Activated naive CD4-positive, alpha-beta T cell (primary cell): ENCODE measurements around the gene MTREX.
"Not testable (repeated sequence)": the region's sequence is repeated elsewhere in the genome, so short reads cannot be mapped to it uniquely, and the experiment has no call there.

Experiments
- DNase-seq, 4 experiments: peaks; one replicate each; lab custom pipeline; 2025; lab: John Stamatoyannopoulos, UW

The MTREX gene

GRCh38 chr5:55307383-55308253 lies at the start of gene MTREX, which contains the start of gene DHX29:
TSS of gene MTREX (plus strand) at chr5:55307989. CDS start at chr5:55308014, 25 bp downstream.
TSS of gene DHX29 (minus strand) at chr5:55307694. CDS start at chr5:55307573, 121 bp downstream.
- peak; percentile 82 to 91 (median 88) for DNase-seq

DNA sequence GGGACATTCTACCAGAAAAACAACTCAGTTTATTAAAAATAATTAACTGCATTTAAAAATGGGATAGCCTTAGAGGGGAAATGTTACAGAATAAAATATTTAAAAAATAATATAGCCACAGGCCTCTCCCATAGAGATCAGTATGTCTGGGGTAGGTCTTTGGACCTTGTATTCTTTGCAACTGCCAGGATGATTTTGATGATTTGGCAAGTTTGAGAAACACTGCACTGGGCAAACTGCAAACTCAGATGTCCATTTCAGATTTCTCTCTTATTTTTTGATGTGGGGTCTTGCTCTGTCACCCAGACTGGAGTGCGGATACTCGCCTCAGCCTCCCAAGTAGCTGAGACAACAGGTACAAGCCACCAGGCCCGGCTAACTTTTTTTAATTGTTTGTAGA lies 49.5 kb upstream of the MTREX start:
- DNase-seq: no peak

DNA sequence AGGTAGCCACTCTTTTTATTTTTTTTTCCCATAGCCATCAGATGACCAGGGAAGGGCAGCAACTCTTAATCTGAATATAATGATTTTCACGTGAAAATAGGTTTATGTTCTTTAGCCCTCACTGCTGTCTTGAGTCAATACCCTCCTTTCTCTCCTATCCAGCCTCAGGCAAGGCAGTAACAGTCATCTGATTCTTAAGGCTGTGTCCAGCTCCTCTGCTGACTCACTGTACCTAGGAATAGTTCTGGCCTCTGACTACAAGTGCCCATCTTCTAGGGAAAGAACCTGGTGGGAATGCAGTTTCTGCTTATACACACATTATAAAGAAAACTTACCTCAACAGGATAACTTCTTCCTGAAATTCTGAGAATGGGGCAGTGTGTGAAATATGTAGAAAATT lies 31.0 kb upstream of the MTREX start:
- DNase-seq: no peak

DNA sequence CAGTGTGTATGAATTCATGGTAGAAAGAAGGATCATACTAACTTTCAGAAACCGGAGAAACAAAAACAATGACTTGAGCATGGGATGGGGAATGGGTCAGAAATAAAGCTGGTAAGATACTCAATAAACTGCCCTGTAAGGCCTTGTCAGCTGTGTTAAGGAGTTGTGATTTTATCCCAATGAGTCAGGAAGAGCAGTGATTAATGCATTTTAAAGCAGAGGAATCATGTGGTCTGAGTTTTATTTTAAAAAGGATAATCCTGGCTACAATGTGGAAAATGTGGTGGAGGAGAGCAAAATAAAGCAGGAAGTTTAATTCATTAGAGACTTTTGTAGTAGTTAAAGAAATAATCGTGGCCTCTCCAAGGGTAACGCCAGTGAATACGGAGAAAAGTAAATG lies 29.0 kb upstream of the MTREX start:
- DNase-seq: no peak

DNA sequence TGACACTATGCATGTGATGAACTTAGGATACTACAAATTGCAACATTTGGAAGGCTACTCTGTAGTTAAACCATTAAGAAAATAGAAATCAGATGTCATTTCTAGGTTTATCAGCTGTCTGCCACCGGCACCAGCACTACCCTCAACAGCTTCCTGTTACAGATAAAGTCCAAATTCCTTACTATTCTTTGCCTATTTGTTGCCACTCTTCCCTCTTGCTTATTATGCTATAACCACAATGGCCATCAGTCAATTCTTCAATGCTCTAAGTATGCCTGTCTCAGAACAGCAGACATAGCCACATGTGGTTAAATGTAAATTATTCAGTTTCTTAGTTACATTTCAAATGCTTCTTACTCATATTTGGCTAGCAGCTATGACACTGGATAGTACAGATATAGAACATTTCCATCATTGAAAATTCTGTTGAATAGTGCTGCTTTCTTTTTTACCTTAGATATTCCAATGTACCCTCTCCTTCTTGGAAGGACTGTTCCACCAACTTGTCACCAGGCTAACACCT lies 21.3 kb upstream of the MTREX start:
- DNase-seq: no peak

DNA sequence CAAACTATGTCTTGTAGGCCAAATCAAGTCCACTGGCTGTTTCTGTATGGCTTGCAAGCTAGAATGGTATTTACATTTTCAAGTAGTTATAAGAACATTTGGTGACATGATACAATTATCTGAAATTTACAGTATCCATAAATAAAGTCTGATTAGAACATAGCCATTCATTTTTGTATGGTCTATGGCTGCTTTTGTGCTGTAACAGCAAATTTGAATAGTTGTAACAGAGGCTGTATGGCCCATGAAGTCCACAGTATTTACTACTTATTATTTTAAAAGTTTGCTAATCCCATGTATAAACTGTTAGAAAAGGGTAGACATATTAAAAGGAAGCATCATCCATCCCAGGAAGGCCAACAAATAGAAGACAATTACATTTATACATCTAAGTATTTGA lies 18.0 kb upstream of the MTREX start:
- DNase-seq: no peak

- no peak for DNase-seq
Measured at GRCh38 chr5:55290991-55291390, 16.8 kb upstream of the MTREX start.

GRCh38 chr5:55294935-55295334 lies 12.9 kb upstream of the MTREX start:
- DNase-seq: no peak

DNA sequence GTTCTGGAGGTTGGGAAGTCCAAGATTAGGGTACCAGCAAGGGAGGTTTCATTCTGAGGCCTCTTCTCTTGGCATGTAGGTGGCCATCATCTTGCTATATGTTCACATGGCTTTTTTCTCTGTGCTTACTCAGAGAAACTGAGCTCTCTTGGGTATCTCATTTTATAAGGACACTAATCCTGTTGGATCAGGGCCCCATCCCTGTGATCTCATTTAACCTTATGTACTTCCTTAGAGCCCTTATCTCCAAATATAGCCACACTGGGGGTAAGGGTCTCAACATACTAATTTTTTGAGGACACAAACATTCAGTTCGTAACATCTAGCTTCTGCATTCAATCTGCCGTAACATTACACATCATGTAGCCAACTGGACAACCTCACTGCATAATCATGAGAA lies 6.9 kb upstream of the MTREX start:
- DNase-seq: no peak

DNA sequence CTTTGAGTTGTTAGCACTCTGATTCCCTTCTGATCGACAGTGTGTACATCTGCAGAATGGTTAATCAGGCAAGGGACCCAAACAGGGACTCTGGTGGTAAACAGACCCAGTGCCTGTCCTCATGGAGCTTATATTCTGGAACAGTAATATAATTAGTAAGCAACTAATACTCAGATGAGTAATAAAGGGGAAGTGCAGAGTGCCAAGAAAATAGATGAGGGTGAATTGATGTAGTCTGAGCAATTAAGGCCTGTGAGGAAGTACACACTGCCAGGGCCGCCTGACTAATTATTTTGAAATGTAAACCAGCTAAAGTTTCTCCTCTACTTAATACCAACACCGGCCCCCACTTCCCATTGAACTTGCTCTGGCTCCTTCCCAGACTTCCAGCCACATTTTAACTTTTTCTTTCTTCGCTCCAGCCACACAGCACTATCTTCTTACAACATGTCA lies 4.5 kb upstream of the MTREX start:
- DNase-seq: no peak

DNA sequence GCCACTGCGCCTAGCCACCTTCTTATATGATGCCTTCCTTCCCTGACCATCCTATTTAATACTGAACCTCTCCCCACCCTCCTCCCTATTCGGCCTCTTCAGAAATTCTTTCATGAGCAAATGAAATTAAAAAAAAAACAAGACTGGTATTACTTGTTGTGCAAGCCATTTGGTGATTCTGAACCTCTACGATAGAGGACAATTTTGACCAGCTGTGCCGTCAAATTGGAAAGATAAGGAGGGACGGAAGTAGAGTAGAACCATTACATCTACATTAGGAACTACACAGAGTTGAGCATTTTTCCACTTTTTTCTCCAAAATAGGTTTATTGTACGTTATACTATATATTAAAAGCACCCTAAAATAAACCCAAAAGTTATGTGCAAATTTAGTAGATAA lies 3.2 kb upstream of the MTREX start:
- DNase-seq: no peak

- no peak for DNase-seq
Measured at GRCh38 chr5:55305345-55305744, 2.4 kb upstream of the MTREX start.

DNA sequence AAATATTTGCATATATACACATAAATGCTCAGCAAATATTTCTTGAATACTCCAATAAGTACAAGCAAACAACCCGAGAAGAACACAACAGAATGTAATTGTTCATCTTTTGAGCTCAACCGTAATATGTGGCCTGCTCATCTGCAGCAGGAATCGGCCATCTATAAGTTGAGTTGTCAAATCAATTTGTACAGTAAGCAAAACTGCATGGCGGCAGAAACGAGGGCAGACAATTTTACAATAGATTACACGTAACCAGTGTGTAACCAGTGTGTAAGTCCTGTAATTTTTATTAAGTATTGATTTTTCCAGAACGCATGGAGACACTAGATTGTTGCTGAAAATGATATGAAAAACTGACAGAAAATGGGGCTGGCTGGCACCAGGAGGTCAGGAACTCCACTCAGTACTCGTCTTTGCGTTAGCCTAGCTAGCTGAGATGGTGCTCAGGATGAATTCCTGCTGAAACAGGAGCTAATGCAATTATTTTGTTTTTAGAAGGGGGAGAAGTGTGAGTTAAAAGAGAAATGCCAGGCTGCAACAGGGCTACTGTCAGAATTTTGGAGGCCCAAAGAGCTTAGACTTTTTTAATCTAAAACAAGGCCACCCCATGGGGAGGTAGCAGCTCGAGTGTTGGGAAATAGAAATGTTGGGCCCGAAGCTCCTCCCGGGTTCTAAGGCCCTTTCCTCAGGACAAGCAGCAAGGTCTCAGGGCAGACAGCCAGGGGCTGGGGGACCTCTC lies 977 bp upstream of the MTREX start:
- no peak for DNase-seq

GRCh38 chr5:55308254-55308836 lies 556 bp downstream of the MTREX start:
- peak in 1 of 4 experiments; percentile 15 for DNase-seq

GRCh38 chr5:55313870-55314617 lies 6.3 kb downstream of the MTREX start:
- no peak for DNase-seq

GRCh38 chr5:55316289-55316688 lies 8.5 kb downstream of the MTREX start:
- DNase-seq: no peak

DNA sequence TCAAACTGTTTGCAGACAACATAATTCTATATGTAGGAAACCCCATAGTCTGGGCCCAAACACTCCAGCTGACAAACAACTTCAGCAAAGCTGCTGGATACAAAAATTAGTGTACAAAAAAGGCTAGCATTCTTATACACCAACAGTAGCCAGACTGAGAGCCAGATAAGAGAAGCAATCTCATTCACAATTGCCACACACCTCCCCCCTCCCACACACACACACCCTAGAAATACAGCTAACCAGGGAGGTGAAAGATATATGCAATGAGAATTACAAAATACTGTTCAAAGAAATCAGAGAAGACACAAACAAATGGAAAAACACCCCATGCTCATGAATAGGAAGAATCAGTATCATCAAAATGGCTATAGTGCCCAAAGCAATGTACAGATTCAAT lies 9.0 kb downstream of the MTREX start:
- DNase-seq: no peak

GRCh38 chr5:55318237-55318636 lies 10.4 kb downstream of the MTREX start:
- not testable (repeated sequence) for DNase-seq

GRCh38 chr5:55319491-55319890 lies 11.7 kb downstream of the MTREX start:
- DNase-seq: no peak

GRCh38 chr5:55320571-55320970 lies 12.8 kb downstream of the MTREX start:
- no peak for DNase-seq

GRCh38 chr5:55324006-55324405 lies 16.2 kb downstream of the MTREX start:
- no peak for DNase-seq
